ENCODE data around the gene CAPS2.
"Not testable (repeated sequence)": the region's sequence is repeated elsewhere in the genome, so short reads cannot be mapped to it uniquely, and the experiment has no call there.

CAPS2 gene

DNA sequence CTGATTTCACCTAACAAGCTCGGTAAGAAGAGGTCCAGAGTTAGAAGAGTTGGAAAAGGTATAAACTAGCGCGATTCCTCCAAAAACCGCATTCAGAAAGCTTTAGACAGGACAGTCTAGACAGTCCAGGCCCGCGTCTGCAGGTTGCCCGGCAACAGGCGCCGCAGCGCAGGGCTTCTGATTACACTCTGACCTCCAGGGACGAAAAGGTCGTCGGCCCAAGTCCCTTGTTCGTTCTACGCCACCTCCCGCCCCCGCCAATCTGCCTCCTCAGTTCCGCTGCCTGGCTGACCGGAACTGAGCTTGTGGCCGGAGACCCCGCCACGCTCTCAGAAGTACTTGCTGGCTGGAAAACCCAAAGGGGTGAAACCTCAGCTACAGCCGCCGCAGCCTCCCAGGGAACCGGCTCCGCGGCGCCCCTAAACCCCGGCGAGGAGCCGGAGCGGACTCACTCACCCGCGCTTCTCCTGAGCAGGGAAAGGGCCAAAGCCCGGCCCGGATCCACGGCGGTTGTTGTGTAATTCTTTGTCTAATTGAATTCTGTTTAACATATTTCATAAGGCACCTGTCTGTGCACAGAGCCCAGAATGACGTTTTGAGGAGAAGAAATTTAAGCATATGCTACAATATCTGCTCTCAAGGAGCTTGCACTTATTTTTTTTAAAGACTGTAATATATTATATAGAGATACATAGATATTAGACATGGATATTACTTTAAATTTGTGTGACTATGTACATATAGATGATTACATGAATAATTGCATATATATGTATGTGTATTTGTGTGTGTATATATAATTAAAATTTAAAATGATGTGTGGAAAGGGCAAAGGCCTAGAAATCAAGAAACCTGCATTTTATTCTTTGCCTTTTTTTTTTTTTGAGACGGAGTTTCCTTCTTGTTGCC, at the start of gene CAPS2:
Gene CAPS2 (minus strand): TSS at position 407 of the 909 bp plus-strand sequence. CDS start 3,826 bp downstream, outside the sequence.
- DNase-seq, result peak; percentile 88

DNA sequence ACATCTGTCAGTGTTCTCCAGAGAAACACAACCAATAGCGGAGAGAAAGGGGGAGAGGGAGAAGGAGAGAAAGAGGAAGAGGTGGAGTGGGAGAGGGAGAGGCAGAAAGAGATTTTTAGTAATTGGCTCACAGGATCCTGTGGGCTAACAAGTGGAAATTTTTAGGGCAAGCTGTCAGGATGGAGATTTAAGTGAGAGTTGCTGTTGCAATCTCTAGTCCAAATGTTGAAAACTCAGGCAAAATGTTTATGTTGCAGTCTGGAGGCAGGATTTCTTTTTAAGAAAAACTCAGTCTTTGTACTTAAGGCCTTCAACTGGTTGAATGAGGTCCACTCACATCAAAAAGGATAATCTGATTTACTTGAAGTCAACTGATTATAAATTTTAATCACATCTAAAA, 48.2 kb upstream of the CAPS2 start:
- no peak for DNase-seq

- no peak for DNase-seq
These were observed 44.8 kb upstream of the CAPS2 start for GRCh38 chr12:75374971-75375370.

- no peak for DNase-seq
These were observed 36.5 kb upstream of the CAPS2 start for GRCh38 chr12:75366629-75367028.

- no peak for DNase-seq
These were observed 34.8 kb upstream of the CAPS2 start for GRCh38 chr12:75364919-75365318.

DNA sequence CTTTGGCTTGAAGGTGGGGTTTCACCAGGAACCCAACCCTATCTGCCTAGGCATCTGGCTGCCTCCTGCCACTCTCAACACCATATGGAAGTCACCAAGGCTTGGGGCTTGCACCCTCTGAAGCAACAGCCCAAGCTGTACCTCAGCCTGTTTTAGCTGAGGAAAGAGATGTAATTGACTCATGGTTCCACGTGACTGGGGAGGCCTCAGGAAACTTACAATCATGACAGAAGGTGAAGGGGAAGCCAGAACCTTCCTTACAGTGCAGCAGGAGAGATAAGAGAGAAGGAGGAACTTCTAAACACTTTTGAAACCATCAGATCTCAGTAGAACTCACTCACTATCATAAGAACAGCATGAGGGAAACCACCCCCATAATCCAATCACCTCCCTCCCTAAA, 31.3 kb upstream of the CAPS2 start:
- DNase-seq, result no peak

- DNase-seq, result no peak
These were observed 30.8 kb upstream of the CAPS2 start for GRCh38 chr12:75360920-75361319.

- DNase-seq, result no peak
These were observed 23.9 kb upstream of the CAPS2 start for GRCh38 chr12:75354011-75354410.

DNA sequence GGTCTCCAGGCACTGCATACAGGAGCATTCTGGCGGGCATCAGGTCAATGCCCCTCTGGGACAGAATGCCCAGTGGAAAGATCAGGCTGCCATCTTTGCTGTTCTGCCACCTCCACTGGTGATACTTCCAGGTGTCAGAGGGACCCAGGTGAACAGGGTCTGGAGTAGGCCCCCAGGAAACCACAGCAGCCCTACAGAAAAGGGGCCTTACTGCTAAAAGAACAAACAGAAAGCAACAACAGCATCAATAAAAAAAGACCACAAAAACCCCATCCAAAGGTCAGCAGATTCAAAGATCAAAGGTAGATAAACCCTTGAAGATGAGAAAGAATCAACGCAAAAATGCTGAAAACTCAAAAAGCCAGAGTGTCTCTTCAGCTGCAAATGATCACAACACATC, 20.3 kb upstream of the CAPS2 start:
- DNase-seq, result no peak

DNA sequence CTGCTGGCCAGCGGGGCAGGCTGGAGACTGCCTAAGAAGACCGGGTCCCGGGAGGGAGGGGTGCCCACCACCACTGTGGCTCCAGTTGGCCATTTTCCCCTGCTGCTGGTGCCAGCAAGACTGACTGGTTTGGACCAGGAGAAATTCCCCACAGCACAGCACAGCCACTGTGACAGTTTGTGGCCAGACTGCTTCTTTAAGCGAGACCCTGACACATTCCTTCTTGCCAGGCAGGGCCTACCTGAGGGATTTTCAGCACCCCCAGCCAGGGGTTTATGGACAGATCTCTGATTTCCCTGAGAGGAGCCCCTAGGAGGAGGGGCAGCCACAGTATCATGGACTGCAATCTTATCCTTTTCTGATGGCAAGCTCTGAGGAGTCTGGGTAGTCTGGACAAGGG, 19.8 kb upstream of the CAPS2 start:
- no peak for DNase-seq

DNA sequence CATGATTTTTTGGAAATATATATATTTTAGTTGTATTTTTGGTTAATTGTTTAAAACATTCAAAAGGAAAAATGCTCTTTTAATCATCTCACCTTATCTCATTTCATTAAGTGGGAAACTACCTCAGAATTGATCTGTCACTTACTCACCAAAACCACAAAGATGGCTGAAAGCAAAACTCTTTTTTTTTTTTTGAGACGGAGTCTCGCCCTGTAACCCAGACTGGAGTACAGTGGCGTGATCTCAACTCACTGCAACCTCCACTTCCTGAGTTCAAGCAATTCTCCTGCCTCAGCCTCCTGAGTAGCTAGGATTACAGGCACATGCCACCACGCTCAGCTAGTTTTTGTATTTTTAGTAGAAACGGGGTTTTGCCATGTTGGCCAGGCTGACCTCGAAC, 16.1 kb upstream of the CAPS2 start:
- not testable (repeated sequence) for DNase-seq

GRCh38 chr12:75345531-75345930, 15.4 kb upstream of the CAPS2 start:
- DNase-seq, result no peak

- no peak for DNase-seq
These were observed 11.7 kb upstream of the CAPS2 start for GRCh38 chr12:75341873-75342272.

DNA sequence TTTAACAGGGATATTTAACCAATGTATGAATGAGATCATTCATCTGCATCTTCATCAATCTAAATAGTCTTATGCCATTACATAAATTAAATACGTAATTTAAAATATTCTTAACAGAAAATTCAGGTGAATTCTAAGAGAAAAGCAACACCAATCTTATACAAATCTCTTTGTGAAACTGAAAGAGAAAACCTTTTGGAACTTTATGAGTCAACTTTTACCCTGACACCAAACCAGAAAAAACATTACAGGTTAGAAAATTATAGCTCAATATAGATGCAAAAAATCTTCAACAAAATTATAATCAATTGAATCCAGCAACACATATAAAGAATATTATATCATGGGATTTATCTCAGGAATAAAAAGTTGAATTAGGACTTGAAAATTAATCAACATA, 7.8 kb upstream of the CAPS2 start:
- DNase-seq, result no peak

DNA sequence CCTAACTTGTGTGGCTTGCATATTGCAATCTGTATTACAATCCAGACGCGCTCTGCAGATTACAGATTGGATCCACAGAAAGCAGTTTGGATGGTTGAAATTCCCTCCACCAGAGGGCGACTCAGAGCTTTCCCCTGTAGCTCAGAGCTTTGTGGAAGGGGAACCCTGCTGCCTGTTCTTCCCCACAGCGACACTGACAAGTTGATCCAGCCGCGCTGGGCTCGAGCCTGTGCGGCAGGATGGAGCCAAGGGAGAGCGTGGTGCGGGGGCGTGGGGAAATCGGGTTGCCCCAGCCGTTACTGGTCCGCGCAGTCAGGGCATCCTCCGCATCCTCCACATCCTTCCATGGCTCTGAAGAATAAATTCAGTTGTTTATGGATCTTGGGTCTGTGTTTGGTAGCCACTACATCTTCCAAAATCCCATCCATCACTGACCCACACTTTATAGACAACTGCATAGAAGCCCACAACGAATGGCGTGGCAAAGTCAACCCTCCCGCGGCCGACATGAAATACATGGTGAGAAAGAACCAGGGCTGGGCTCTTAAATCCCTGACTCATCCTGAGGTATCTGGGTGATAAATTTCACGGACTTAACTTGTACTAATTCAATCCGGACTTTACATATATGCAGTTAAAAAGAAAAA, 4.4 kb upstream of the CAPS2 start, which contains the start of gene GLIPR1L1:
Gene GLIPR1L1 (plus strand): TSS at position 287 of the 647 bp plus-strand sequence. CDS start 59 bp downstream, at position 346.
- peak; percentile 89 for DNase-seq

- DNase-seq, result no peak
These were observed 2.5 kb downstream of the CAPS2 start for GRCh38 chr12:75327642-75328041.

- no peak for DNase-seq
These were observed 6.5 kb downstream of the CAPS2 start for GRCh38 chr12:75323663-75324062.

DNA sequence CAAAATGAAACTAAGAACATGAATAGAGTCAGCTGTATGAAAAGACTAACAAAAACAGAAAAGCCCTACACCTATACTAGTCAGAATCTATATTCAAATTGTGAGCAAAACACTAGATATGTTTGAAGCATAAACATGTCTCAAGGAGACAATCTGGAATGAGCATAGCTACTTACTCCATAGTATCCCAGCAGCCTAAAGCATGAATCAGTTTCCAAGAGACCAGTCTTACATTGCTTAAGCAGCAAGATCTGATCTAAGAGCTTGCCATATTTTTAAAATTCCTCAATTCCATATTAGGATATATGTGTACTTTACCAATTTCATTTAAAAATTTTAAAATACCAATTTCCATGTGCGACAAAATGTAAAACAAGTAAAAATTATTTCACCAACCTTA, 7.7 kb downstream of the CAPS2 start:
- DNase-seq, result no peak

DNA sequence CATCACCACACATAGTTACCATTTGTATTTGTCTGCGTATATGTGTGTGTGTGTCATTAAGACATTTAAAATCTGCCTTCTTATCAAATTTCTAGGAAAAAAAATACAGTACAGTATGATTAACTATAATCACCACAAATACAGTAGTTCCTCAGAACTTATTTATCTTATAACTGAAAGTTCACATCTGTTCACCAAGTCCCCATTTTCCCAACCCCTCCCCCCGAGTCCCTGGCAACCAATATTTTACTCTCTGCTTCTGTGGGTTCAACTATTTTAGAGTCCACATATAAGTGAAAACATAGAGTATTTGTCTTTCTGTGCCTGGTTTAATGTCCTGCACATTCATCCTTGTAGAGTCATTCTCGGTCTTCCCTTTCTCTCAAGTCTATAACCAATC, 12.3 kb downstream of the CAPS2 start:
- DNase-seq, result no peak

GRCh38 chr12:75315518-75315917, 14.6 kb downstream of the CAPS2 start:
- no peak for DNase-seq

DNA sequence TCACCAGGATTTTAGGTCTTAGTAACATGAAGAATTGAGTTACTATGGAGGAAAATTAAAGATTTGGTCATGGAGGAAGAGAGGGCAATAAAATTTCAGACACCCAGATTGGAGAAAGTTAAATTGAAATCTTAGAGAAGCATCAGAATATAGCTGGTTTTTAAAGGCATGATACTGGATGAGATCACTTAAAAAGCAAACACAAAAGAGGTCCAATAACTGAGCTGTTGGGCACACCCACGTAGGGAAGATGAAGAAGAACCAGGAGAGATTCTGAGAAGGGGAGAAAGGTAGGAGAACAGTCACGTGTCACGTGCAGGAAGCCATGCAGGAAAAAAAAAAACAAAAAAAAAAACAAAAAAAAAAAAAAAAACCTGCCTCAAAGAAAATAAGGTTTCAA, 18.8 kb downstream of the CAPS2 start:
- DNase-seq, result no peak

DNA sequence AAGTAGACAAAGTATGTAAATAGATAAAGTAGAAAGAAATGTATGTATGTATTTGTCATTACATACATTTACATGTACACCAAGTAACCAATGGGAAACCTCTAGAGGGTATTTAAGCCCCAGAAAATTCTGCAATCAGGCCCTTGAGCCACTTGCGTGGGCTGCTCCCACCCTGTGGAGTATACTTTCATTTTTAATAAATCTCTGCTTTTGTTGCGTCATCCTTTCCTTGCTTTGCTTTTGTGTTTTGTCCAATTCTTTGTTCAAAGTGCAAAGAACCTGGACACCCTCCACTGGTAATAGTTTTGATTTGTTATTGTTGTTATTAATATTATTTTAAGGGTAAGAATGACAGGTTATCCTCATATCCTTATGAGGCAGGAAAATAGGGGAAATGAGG, 21.8 kb downstream of the CAPS2 start:
- no peak for DNase-seq

DNA sequence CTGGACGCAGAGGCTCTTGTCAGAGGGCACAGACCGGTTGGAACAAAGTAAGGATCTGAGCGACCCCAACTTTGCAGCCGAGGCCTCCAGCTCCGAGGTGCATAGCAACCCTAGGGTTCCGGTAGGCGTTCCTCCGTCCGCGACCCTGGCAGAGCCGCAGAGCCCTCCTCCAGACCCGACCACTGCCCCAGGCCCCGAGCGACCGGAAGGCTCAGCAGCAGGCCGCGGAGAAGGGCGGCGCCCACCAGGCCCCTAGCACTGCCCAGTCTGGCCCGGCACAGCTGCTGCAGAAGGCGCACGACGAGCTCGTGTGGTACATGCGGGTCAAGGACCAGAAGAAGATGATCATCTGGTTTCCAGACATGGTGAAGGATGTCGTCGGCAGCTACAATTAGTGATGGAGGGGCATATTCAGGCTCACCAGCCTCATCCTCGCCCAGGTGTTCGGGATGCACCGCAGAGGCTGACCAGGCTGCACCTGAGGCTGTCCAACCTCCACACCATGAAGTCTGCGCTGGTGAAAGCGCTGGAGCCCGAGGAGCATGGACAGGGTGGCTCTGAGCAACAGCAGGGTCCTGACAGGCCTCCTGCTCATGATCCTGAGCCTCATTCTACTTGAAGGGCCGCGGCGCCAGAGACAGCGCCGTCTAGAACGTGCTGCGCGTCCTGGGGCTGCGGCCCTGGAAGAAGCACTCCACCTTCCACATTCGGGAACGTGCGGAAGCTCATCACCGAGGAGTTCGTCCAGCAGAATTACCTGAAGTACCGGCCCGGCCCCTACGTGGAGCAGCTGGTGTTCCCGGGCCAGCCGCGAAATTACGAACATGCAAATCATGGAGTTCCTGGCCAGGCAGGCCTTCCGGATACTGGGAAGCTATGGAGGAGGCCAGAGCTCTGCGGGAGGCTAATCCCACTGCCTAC, 24.5 kb downstream of the CAPS2 start:
- no peak for DNase-seq
